HG03060 (cell line): Measurements from ENCODE around the gene FSD2.

ENCODE experiments used
- ATAC-seq: cut with Tn5 transposase; IDR thresholded peaks from one replicate; pipeline ENCODE4 v1.9.1; 2021; ENCODE audit warnings: low read depth, moderate number of reproducible peaks; ENCODE audit not compliant: unreplicated experiment

Gene FSD2, protein sequence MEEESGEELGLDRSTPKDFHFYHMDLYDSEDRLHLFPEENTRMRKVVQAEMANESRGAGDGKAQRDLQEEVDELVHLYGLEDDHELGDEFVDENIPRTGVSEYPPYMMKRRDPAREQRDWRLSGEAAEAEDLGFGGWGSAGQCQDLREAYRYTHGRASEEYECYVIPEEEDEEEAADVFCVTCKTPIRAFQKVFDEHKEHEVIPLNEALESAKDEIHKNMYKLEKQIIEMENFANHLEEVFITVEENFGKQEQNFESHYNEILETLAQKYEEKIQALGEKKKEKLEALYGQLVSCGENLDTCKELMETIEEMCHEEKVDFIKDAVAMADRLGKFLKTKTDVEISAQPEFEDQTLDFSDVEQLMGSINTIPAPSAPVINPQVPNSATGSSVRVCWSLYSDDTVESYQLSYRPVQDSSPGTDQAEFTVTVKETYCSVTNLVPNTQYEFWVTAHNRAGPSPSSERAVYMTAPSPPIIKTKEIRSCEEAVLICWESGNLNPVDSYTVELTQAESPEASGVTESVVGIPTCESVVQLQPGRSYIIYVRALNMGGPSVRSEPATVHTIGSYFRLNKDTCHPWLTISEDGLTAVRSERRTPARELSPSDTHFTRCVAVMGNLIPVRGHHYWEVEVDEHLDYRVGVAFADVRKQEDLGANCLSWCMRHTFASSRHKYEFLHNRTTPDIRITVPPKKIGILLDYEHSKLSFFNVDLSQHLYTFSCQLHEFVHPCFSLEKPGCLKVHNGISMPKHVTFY

GRCh38 chr15:82805994-82806406 lies at the start of gene FSD2:
Gene FSD2, minus strand, starts transcription at chr15:82806069. Its CDS starts 18,679 bp downstream, at chr15:82787390.
- peak; percentile 61 for ATAC-seq

- no peak for ATAC-seq
Observed at GRCh38 chr15:82854554-82854953, 48.7 kb upstream of the FSD2 start.

DNA sequence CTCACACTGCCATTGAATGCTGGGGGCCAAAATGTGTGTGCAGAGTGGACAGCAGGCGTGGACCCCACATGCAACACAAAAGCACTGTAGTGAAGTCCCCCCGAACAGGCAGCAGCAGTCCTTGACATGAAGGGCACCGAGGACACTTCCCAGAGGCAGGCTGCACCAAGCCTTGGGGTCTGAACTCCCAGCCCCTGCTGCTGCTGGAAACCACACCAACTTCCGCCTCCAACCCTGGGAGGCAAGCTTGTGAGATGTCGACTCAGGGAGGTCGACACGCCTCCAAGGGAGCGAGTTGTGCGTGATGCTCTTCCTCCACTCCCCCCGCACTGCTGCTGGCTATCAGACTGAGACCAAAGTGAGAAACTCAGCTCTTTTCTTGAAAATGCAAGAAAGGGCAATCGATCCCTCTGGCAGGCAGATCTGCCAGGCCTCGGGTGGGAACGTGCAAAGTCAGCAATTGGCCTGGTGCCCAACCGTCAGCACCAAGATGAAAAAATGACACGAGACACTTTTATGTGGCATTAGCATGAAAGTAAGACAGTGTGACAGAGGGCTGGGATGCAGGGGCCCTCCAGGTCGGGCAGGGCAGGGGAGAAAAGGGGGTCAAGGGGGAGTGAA lies 47.2 kb upstream of the FSD2 start:
- no peak for ATAC-seq

DNA sequence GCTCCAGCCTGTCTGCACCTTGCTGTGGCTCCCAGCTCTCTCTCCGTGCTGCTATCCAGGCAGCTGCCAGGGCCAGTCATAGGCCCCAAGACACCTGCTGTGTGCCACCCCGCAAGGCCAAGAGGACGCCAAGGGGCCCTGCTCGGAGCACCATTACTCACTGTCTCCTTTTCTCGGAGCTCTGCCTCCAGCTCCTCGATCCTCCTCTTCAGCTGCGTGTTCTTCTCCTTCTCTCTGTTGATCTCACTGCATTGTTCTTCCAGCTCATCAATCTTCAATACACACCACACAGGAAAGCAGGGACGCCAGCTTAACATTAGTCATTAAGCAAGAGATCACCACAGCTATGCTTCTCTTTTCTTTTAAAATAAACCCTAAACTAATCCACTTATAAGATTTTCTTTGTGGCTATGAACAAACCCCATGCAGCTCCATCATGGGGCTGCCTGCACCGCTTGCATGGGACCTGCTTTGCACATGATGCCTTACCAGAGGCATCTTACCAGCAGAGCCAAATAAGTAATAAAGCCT lies 46.2 kb upstream of the FSD2 start:
- ATAC-seq, result no peak

DNA sequence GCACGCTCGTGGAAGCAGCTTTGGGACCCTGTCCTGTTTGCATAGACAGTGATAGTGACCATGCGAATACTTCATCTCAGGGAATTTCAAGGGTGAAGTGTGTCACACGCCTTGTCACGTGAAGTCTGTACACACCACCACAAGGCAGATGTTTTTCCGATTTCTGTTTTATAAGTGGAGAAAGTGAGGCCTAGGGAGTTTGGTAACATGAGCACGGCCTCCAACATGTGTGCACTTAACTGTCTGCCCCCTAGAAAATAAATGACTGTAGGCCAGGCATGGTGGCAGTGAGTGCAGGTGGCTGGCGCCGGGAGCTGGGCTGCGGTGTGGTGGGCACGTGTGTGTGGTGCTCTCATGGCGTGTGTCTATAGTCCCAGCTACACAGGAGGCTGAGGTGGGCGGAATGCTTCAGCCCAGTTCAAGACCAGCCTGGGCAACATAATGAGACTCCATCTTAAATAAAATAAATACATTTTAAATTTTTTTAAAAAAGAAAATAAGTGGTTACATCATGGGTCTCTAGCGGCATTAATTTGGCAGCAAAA lies 45.5 kb upstream of the FSD2 start:
- no peak for ATAC-seq

DNA sequence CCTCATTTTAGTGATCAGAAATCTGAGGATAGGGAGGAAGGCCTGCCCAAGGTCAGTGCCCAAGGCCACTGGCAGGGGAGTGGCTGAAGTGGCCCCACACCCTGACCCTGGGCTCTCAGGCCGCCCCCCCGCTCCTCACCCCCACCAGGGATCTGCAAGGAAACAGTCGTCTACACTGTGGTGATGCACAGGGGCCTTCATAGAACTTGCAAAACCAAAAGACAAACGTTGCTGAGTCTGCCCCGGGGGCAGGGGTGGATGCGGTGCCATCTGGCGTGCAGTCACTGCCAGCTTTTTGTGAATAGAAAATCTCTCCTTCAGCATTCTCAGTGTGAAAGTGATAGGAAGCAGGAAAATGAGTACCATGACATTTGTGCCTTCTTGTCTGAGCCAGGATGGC lies 44.9 kb upstream of the FSD2 start:
- ATAC-seq, result no peak

DNA sequence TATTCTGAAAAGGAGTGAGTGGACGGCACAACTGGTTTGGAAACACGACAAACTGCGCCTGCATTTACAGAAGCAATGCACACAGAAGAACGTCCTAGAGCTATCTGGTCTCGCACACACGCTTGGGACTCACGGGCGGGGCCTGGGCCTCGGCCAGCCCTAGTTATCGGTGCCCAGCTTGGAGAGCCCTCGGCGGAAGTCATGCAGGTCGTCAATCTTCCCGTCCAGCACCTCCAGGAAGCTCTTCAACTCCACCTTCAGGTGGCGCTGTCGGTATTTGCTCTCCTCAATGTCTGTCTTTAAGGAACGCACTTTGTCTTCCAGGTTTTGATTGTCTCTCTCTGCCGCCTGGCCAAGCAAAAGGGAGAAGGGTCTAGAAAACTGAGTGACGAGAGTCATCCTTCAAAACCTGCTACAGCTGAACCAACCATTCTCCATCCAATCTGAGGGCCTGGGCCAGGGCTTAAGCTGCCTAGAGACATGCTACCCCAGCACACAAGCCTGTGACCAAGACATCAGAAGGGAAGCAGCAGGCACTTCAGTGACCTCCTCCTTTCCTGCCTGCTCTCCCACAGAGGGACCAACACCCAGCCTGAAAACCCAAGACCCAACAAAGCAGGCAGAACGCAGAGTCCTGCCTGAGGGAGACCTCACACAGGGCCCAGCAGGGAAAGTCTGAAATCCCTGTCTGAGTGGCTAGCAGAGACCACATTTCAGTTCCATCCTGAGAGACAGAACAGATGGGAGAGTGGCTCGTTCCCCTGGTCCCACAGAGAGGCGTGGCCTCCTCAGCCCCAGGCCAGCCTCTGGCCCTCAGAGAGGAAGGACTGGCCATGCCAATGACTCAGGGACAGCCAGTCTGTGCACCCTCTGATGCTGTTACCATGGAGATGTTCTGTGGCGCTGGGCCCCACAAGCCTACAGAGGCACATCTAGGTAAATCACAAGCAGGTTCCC lies 44.0 kb upstream of the FSD2 start:
- ATAC-seq, result peak; percentile 45

DNA sequence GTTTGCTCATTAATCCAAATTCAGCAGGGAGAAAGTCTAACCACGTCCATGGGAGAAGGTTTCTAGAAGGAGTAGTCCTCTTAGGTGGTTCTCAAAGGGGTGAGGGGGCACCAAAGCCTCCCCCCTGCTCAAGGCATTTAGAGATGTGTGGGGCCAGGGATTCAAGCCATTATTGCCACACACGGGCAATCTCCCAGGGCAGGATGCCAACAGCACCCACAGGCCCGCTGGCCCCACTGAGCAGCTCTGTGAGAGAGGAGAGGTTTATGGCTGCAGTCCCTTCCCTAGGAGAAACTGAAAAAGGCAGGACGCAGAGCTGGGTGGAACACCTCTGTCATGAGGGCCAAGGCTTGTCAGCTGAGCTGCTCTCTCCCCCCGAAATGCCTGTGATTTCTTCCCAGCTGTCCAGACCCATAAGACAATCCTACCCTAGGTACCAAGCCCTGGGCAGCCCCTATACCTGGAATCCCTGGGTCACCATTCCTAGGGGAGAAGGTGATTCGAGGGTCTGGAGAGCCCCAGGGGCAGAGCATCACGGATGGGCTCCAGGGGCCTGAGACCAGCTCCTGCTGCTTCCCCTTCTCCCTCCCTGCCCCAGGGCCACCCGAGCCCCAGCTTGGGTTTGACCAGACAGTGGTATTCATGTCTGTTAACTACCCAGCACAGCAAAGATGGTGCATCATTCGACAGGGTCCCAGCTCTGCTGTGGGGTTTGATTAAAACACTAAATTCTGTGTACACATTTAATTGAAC lies 42.5 kb upstream of the FSD2 start:
- ATAC-seq, result no peak

GRCh38 chr15:82847703-82848102 lies 41.8 kb upstream of the FSD2 start:
- ATAC-seq, result no peak

- no peak for ATAC-seq
Observed at GRCh38 chr15:82846621-82847020, 40.8 kb upstream of the FSD2 start.

- no peak for ATAC-seq
Observed at GRCh38 chr15:82845686-82846085, 39.8 kb upstream of the FSD2 start.

- ATAC-seq, result no peak
Observed at GRCh38 chr15:82843566-82843965, 37.7 kb upstream of the FSD2 start.

GRCh38 chr15:82840166-82840565 lies 34.3 kb upstream of the FSD2 start:
- ATAC-seq, result no peak

DNA sequence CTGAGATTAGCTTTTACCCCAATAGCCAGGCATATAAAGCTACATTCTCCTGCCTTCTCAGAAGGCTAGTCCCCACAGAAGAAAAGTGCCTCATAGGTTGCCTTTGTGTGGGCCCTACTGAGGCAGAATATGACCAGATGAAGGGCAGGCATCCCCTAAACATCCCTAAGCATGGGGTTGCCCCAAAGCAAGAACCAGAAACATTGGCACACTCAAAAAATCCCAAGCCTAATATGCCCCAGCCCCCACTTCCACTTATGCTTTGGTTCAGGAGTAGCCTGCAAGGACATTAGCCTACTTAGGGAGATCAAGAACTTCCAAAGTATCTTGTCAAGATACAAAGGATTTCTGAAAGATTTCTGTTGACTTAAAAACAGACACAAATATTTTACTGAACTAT lies 33.3 kb upstream of the FSD2 start:
- no peak for ATAC-seq

DNA sequence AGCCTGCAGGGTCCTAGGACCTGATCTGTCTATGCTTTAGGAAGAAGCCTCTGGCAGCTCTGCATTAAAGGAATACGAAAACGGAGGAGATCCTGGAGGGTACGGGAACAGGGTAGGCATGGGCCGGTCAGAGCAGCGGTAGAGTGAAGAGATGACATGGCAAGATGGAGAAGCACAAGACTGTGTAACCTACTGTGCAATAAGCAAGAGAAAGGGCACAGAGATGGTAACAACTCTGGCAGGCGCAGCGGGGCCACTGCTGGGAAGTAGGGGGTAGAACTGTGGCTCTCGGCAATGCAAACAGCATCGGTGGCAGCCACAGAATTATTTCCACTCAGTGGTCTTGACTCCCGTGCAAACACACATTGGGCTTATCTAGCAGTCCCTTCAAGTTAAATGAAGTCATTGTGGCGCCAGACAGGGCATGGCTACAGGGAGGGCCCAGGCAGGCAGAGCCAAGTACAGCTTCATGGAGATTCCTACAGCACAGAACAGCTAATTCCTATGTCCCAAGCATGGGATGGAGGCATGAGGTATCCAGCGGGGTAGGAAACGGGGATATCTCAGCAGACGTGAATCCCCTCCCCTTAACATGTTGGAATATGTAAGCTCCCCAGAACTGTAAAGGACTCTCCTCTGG lies 32.3 kb upstream of the FSD2 start:
- ATAC-seq, result no peak

DNA sequence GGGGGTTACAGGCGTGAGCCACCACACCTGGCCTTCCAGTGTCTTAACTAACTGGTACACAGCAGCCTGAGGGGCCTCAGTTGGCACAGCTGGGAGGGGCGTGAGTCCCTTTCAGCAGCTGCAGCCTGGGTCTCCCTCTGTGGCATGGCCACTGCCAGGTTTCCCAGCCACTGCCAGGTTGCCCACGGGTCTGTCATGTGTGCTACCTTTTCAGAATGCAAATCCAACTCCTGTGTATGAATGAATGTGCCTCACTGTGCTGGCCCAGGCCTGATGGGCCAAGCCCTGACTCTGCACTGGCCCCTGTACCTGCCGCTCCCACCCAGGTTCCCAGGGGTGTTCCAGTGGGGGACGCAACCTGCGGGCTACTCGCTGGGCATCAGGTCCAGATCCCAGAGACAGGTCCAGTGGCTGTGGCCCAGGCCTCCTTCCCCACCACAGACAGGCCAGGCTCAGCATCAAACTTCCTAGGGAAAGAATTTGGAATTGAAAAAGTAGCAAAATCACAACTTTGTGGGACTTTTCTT lies 29.6 kb upstream of the FSD2 start:
- no peak for ATAC-seq

DNA sequence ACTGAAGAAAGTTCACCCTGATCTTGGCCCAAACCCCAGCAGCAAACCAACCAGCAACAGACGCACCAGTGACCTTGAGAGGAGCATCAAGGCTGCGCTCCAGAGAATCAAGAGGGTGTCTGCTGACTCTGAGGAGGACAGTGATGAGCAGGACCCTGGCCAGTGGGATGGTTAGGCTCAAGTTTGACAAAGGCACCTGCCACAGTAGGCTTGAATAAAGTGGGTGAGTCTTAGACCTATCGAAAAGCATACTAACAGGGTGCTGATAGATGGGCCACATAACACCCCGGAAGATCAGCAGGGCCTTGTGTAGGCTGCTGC lies 27.5 kb upstream of the FSD2 start:
- ATAC-seq, result no peak

- peak; percentile 86 for ATAC-seq
Observed at GRCh38 chr15:82832601-82833361, 26.9 kb upstream of the FSD2 start.
